K562 (cell line): ENCODE results near the gene PXN. TPM values are rescaled to one million over a fixed set of nuclear protein-coding genes. Genes with fewer than 3 reads are reported as not detected.

ENCODE experiments used
- ASH1L ChIP-seq: fragments of 450-650 bp; IDR thresholded peaks from 2 replicates; pipeline ENCODE4 v1.6.1; 2018; ENCODE audit warnings: borderline replicate concordance, mild to moderate bottlenecking, low read depth; ENCODE audit not compliant: partially characterized antibody
- BDP1 ChIP-seq: IDR thresholded peaks from 3 replicates; pipeline ENCODE4 v1.6.1; 2011; ENCODE audit not compliant: insufficient read length, insufficient read depth
- HDAC8 ChIP-seq: fragments of 450-650 bp; IDR thresholded peaks from 2 replicates; pipeline ENCODE4 v1.6.1; 2016; ENCODE audit warnings: mild to moderate bottlenecking, missing genetic modification characterization, moderate library complexity, missing compliant biosample characterization
- HSF4 ChIP-seq: fragments of 250-450 bp; sonication (Bioruptor Pico); IDR thresholded peaks from 2 replicates; pipeline ENCODE4 v2.1.2; 2022; ENCODE audit warnings: mild to moderate bottlenecking, moderate library complexity, borderline replicate concordance
- IFI16 ChIP-seq: fragments of 250-450 bp; sonication (Bioruptor Pico); IDR thresholded peaks from 2 replicates; pipeline ENCODE4 v2.1.2; 2022; ENCODE audit warnings: mild to moderate bottlenecking, inconsistent platforms
- JUN ChIP-seq, 2 experiments: sonication (generic) in 1 of 2; formaldehyde crosslinking in 1 of 2; IDR thresholded peaks; 2 replicates each; pipeline versions ENCODE4 v1.6.1 to v1.8.0; 2012 to 2022; ENCODE audit warnings: borderline replicate concordance in 2 of 2, mild to moderate bottlenecking in 2 of 2, improper control_type of control experiment in 1 of 2, low read depth in 1 of 2, low read length in 1 of 2, missing genetic modification reagents in 1 of 2
- MAZ ChIP-seq, 2 experiments: fragments of 450-650 bp in 1 of 2; sonication (generic) in 1 of 2; formaldehyde crosslinking; IDR thresholded peaks in 1 of 2; conservative IDR thresholded peaks in 1 of 2; 2 replicates each; pipeline versions ENCODE4 v1.4.0 to v1.5.0; 2020; ENCODE audit warnings: mild to moderate bottlenecking in 1 of 2, missing genetic modification reagents in 1 of 2
- PCBP2 ChIP-seq: fragments of 200-400 bp; formaldehyde crosslinking; IDR thresholded peaks from 2 replicates; pipeline ENCODE4 v1.6.1; 2018; ENCODE audit warnings: low read length, low read depth, mild to moderate bottlenecking, moderate library complexity; ENCODE audit not compliant: poor library complexity, severe bottlenecking
- POLR2G ChIP-seq: fragments of 200-400 bp; formaldehyde crosslinking; IDR thresholded peaks from 2 replicates; pipeline ENCODE4 v1.6.1; 2017; ENCODE audit warnings: low read depth, mild to moderate bottlenecking, antibody characterized with exemption, low read length, moderate library complexity
- SIN3B ChIP-seq: fragments of 450-650 bp; IDR thresholded peaks from 2 replicates; pipeline ENCODE4 v1.6.1; 2017; ENCODE audit warnings: low read depth, mild to moderate bottlenecking, moderate library complexity
- XRCC3 ChIP-seq: fragments of 450-650 bp; IDR thresholded peaks from 2 replicates; pipeline ENCODE4 v1.6.1; 2017; ENCODE audit warnings: mild to moderate bottlenecking, moderate library complexity
- polyA plus RNA-seq, 8 experiments: library from polyadenylated mRNA; depleted of rRNA in 4 of 8; stranded (reverse) in 5 of 8; unstranded in 3 of 8; fragments of >200 nt; fragmentation: Nextera tagmentation in 2 of 8; fragmentation: Illumina TruSeq in 1 of 8; extraction: Ambion mirVana in 2 of 8; extraction: Trizol in 1 of 8; gene quantifications; 2 replicates each; pipeline versions ENCODE4 v1.2.1 to v1.2.3, GENCODE V29; 2011 to 2014; ENCODE audit warnings: inconsistent platforms in 1 of 8, missing spikeins in 1 of 8
- total RNA-seq, 7 experiments: library from RNA; depleted of rRNA in 6 of 7; stranded (reverse); fragments of >200 nt in 6 of 7; fragmentation: Illumina TruSeq in 2 of 7; extraction: Trizol in 2 of 7; gene quantifications; 2 replicates each; pipeline versions ENCODE4 v1.2.1 to v1.2.3, GENCODE V29; 2011 to 2021; ENCODE audit warnings: low replicate concordance in 1 of 7
- TF ChIP-seq, protein P1 (sequence below): IDR thresholded peaks from 2 replicates; pipeline ENCODE4 v1.6.1; 2011; ENCODE audit not compliant: insufficient read length; ENCODE audit errors: extremely low read depth
- TF ChIP-seq, protein P2 (sequence below), 3 experiments: fragments of 200-800 bp in 1 of 3; fragments of 250-450 bp in 1 of 3; fragments of 450-650 bp in 1 of 3; sonication (Bioruptor Pico) in 1 of 3; sonication (Bioruptor generic) in 1 of 3; formaldehyde crosslinking in 1 of 3; IDR thresholded peaks; 2 replicates each; pipeline versions ENCODE4 v1.6.1 to v1.8.0; 2016 to 2022; ENCODE audit warnings: mild to moderate bottlenecking in 2 of 3, missing genetic modification characterization in 2 of 3, missing compliant biosample characterization in 1 of 3, moderate library complexity in 1 of 3
- TF ChIP-seq, protein P3 (sequence below): fragments of 250-450 bp; sonication (Bioruptor Pico); IDR thresholded peaks from 2 replicates; pipeline ENCODE4 v1.8.0; 2022; ENCODE audit warnings: moderate library complexity, mild to moderate bottlenecking, inconsistent platforms

PXN gene
- total and polyA plus RNA-seq, 9 of the 15 experiments (the other 6 are each of a cell fraction or from before 2014, with no cell fraction given): 4.0 to 74.1 (median 18.6) TPM

DNA sequence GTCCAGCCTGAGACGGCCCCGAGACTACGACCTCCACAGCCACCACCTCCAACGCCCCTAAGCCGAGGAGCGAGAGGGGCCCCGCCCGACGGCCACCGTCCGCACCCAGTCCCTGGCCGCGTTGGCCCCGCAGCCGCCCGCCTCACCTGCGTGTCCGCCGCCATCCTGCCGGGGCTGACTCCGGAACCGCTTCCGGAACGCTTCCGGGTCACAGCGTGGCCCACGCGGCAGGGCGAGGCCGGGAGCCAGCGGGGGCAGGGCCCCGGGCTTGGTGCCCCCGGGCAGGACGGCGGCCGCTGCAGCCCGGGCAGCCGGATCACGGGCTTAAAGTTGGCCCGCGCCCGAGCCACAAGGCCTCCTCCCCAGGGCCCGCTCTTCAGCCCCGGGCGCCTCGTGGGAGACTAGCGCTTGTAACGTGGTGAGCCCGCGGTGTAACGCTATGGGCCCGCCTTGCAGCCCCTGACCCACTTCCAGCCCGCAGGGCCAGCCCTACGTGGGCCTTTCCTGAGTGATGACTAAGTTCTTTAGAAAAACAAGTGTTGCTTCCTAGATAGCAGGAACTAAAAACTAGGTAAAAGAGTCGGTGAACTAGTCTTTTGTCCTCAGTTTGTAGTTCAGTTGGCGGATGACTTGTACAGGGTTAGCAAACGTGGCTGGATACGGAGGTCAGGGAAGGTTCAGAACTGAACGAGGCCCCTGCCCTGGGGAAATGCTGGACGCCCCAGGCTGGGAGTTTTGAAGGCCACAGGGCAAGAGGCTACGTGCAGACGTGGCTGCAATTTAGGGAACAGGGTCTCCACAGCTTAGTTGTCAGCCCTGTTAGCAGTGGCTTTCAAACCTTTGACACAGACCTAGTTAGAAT lies 70.8 kb downstream of the PXN start, which contains the start of gene GCN1 (continued):
- no peak for TF ChIP-seq BDP1
- peak; percentile 74; the same call in 1 of the 2 replicates for TF ChIP-seq HSF4 (CRISPR knock-in tag)
- peak; percentile 97 for TF ChIP-seq SIN3B
- no peak for TF ChIP-seq JUN (IDR thresholded peaks at IDR 0.05; ENCODE audit: borderline replicate concordance, low read depth, low read length)
- peak; percentile 74; the same call in 1 of the 2 replicates for TF ChIP-seq JUN (CRISPR knock-in tag; IDR thresholded peaks at IDR 0.05; ENCODE audit: borderline replicate concordance)
- TF ChIP-seq ASH1L: no peak
- peak in 1 of 2 experiments; percentile 61 for TF ChIP-seq MAZ (CRISPR knock-in tag; conservative IDR thresholded peaks at IDR 0.05 in 1 of 2, IDR thresholded peaks at IDR 0.05 in 1 of 2)
- TF ChIP-seq, protein P1, sequence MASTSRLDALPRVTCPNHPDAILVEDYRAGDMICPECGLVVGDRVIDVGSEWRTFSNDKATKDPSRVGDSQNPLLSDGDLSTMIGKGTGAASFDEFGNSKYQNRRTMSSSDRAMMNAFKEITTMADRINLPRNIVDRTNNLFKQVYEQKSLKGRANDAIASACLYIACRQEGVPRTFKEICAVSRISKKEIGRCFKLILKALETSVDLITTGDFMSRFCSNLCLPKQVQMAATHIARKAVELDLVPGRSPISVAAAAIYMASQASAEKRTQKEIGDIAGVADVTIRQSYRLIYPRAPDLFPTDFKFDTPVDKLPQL: no peak
- peak; percentile 93; the same call in 1 of the 2 replicates for TF ChIP-seq HDAC8 (tag)
- TF ChIP-seq, protein P2, sequence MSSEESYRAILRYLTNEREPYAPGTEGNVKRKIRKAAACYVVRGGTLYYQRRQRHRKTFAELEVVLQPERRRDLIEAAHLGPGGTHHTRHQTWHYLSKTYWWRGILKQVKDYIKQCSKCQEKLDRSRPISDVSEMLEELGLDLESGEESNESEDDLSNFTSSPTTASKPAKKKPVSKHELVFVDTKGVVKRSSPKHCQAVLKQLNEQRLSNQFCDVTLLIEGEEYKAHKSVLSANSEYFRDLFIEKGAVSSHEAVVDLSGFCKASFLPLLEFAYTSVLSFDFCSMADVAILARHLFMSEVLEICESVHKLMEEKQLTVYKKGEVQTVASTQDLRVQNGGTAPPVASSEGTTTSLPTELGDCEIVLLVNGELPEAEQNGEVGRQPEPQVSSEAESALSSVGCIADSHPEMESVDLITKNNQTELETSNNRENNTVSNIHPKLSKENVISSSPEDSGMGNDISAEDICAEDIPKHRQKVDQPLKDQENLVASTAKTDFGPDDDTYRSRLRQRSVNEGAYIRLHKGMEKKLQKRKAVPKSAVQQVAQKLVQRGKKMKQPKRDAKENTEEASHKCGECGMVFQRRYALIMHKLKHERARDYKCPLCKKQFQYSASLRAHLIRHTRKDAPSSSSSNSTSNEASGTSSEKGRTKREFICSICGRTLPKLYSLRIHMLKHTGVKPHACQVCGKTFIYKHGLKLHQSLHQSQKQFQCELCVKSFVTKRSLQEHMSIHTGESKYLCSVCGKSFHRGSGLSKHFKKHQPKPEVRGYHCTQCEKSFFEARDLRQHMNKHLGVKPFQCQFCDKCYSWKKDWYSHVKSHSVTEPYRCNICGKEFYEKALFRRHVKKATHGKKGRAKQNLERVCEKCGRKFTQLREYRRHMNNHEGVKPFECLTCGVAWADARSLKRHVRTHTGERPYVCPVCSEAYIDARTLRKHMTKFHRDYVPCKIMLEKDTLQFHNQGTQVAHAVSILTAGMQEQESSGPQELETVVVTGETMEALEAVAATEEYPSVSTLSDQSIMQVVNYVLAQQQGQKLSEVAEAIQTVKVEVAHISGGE (CRISPR knock-in tag; IDR thresholded peaks at IDR 0.05): peak in 1 of 3 experiments; percentile 76; a peak in 2 of 6 replicates
- TF ChIP-seq, protein P3, sequence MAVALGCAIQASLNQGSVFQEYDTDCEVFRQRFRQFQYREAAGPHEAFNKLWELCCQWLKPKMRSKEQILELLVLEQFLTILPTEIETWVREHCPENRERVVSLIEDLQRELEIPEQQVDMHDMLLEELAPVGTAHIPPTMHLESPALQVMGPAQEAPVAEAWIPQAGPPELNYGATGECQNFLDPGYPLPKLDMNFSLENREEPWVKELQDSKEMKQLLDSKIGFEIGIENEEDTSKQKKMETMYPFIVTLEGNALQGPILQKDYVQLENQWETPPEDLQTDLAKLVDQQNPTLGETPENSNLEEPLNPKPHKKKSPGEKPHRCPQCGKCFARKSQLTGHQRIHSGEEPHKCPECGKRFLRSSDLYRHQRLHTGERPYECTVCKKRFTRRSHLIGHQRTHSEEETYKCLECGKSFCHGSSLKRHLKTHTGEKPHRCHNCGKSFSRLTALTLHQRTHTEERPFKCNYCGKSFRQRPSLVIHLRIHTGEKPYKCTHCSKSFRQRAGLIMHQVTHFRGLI (CRISPR knock-in tag): 0 out of 2 replicates have a peak, but pooled peaks have one; percentile 6
- peak; percentile 99 for TF ChIP-seq POLR2G
- TF ChIP-seq XRCC3: no peak
- no peak for TF ChIP-seq IFI16 (CRISPR knock-in tag)
- TF ChIP-seq PCBP2: no peak
